ENCODE measurements around the gene KLF7. TPM values are rescaled to one million over a fixed set of nuclear protein-coding genes. Genes with fewer than 3 reads are reported as not detected.
A peak's percentile ranks its signal among the peaks of the same experiment; 100 is the strongest.

The KLF7 gene
- total RNA-seq, 4 donors from 2014 or later, result 25.8 to 55.3 (median 37.1) TPM

GRCh38 chr2:207167099-207167923 lies 1.6 kb upstream of the KLF7 start:
- H3K36me3 ChIP-seq, result no peaks in the 10 kb centered on the region
- no peaks in the 10 kb centered on the region for H3K27me3 ChIP-seq
- peak in 1 of 2 donors; percentile 44 for DNase-seq (ENCODE audit: low spot score in 2 of 2)
- TF ChIP-seq CTCF (IDR thresholded peaks at IDR 0.05), result no peak
- TF ChIP-seq EP300 (IDR thresholded peaks at IDR 0.05), result peak in 1 of 2 donors; percentile 16
- H3K4me1 ChIP-seq, result peaks cover 0 to 30% (median 4%) of the 10 kb centered on the region in 4 donors
- no peaks in the 10 kb centered on the region for H3K9me3 ChIP-seq
- peak overlapping the region; percentile 97 to 100 (median 100) for H3K27ac ChIP-seq
- 26 to 28% methylated on average over 16 to 18 of the region's 18 CpGs for WGBS, 2 donors
- H3K4me3 ChIP-seq, result peak overlapping the region; percentile 70 to 95 (median 84)

- Histone ChIP-seq H3K27me3 (no peaks in the 10 kb centered on the region), H3K27ac (peak overlapping the region; percentile 97 to 100 (median 100)), H3K9me3 (no peaks in the 10 kb centered on the region), H3K4me3 (peak overlapping the region; percentile 70 to 95 (median 84)), H3K4me1 (peaks cover 0 to 38% (median 11%) of the 10 kb centered on the region in 4 donors), H3K36me3 (no peaks in the 10 kb centered on the region)
- TF ChIP-seq EP300 (IDR thresholded peaks at IDR 0.05), result peak in 1 of 2 donors; percentile 94
- peak; percentile 78 to 98 for TF ChIP-seq POLR2A (IDR thresholded peaks at IDR 0.05)
- peak; percentile 12 to 86 (median 27) for TF ChIP-seq CTCF (IDR thresholded peaks at IDR 0.05)
- 0 to 1% methylated on average over 23 to 48 of the region's 86 CpGs for WGBS, 2 donors
- peak; percentile 61 to 76 for DNase-seq (ENCODE audit: low spot score in 2 of 2)
These were observed 776 bp upstream of the KLF7 start for GRCh38 chr2:207166349-207167098.

GRCh38 chr2:207166039-207166348 lies 246 bp upstream of the KLF7 start:
- WGBS, 2 donors, result 1% methylated on average over 20 of the region's 20 CpGs
- Histone ChIP-seq H3K9me3 (no peaks in the 10 kb centered on the region), H3K36me3 (no peaks in the 10 kb centered on the region), H3K4me1 (peaks cover 0 to 43% (median 16%) of the 10 kb centered on the region in 4 donors), H3K4me3 (peak overlapping the region; percentile 74 to 95 (median 84)), H3K27ac (peak overlapping the region; percentile 97 to 100 (median 100)), H3K27me3 (no peaks in the 10 kb centered on the region)
- no peak for TF ChIP-seq POLR2A (IDR thresholded peaks at IDR 0.05)
- TF ChIP-seq EP300 (IDR thresholded peaks at IDR 0.05), result peak; percentile 75 to 94
- peak; percentile 97 to 98 for DNase-seq (ENCODE audit: low spot score in 2 of 2)

- TF ChIP-seq CTCF (IDR thresholded peaks at IDR 0.05) (no peak), EP300 (IDR thresholded peaks at IDR 0.05) (peak; percentile 67 to 73), POLR2A (IDR thresholded peaks at IDR 0.05) (peak in 1 of 2 donors; percentile 32)
- Histone ChIP-seq H3K4me3 (peak overlapping the region; percentile 74 to 95 (median 84)), H3K27me3 (no peaks in the 10 kb centered on the region), H3K27ac (peak overlapping the region; percentile 85 to 100 (median 98)), H3K4me1 (peaks cover 0 to 61% (median 33%) of the 10 kb centered on the region in 4 donors), H3K9me3 (no peaks in the 10 kb centered on the region), H3K36me3 (no peaks in the 10 kb centered on the region)
- 1 to 2% methylated on average over 20 of the region's 20 CpGs for WGBS, 2 donors
- DNase-seq (ENCODE audit: low spot score in 2 of 2), result peak; percentile 30 to 62
These were observed 1.5 kb downstream of the KLF7 start for GRCh38 chr2:207164006-207164831.

- peaks cover 0 to 63% (median 37%) of the 10 kb centered on the region in 4 donors for H3K4me1 ChIP-seq
- 0% methylated on average over 2 of the region's 2 CpGs for WGBS, 2 donors
These were observed 2.1 kb downstream of the KLF7 start for GRCh38 chr2:207163756-207164005.

More at GRCh38 chr2:207163756-207164005, 2.1 kb downstream of the KLF7 start:
- peak overlapping the region; percentile 74 to 95 (median 84) for H3K4me3 ChIP-seq
- no peaks in the 10 kb centered on the region for H3K9me3 ChIP-seq
- TF ChIP-seq POLR2A (IDR thresholded peaks at IDR 0.05) (no peak), EP300 (IDR thresholded peaks at IDR 0.05) (peak in 1 of 2 donors; percentile 4), CTCF (IDR thresholded peaks at IDR 0.05) (no peak)
- H3K36me3 ChIP-seq, result no peaks in the 10 kb centered on the region
- no peak for DNase-seq (ENCODE audit: low spot score in 2 of 2)
- H3K27me3 ChIP-seq, result no peaks in the 10 kb centered on the region
- H3K27ac ChIP-seq, result peak overlapping the region; percentile 85 to 100 (median 98)
